ENCODE results near the gene PDHX. TPM values are rescaled to one million over a fixed set of nuclear protein-coding genes. Genes with fewer than 3 reads are reported as not detected.

The PDHX gene
- polyA plus RNA-seq, 3 donors = 9.3 to 19.5 (median 17.5) TPM

DNA sequence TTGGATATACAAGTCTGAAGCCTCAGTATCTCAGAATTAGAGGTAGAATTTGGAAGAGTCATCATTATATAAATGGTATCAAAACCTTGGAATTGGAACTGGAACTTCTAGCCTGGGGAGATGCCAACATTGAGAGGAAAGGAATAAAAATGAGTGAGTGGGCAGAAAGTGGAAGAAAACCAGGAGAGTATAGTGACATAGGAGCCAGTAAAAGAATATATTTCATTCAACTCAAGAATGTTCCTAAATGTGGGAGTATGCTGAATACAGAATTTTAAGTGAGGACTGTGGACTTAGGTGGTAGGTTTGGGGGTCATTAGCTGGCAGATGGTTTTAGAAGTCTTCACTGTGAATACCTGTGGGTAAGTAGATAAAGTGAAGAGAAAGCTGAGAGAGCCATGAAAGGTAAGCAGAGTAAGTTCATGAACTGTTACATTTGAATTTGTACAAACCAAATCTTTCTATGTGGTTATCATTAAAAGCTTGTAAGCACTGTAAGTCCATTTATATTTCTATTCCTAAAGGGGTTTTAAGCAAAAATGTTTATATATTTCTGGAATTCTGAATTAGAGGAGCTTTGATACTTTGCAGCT, 60.2 kb downstream of the PDHX start:
- TF ChIP-seq, protein P1, sequence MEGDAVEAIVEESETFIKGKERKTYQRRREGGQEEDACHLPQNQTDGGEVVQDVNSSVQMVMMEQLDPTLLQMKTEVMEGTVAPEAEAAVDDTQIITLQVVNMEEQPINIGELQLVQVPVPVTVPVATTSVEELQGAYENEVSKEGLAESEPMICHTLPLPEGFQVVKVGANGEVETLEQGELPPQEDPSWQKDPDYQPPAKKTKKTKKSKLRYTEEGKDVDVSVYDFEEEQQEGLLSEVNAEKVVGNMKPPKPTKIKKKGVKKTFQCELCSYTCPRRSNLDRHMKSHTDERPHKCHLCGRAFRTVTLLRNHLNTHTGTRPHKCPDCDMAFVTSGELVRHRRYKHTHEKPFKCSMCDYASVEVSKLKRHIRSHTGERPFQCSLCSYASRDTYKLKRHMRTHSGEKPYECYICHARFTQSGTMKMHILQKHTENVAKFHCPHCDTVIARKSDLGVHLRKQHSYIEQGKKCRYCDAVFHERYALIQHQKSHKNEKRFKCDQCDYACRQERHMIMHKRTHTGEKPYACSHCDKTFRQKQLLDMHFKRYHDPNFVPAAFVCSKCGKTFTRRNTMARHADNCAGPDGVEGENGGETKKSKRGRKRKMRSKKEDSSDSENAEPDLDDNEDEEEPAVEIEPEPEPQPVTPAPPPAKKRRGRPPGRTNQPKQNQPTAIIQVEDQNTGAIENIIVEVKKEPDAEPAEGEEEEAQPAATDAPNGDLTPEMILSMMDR (IDR thresholded peaks at IDR 0.05) = no peak
- no peak overlapping the region for H3K4me3 ChIP-seq (replicated peaks in 1 of 3; ENCODE audit: low read depth in 2 of 3, low read length in 3 of 3)
- intact Hi-C loops (cut with micrococcal nuclease) = no loop called here
- no peak overlapping the region for H3K4me3 Mint-ChIP-seq
- peaks cover 0 to 13% of the 10 kb centered on the region in 2 donors for H3K4me1 ChIP-seq (ENCODE audit: control insufficient read depth in 1 of 2, insufficient read depth in 2 of 2, low read length in 2 of 2)
- peak overlapping the region in 1 of 2 donors; percentile 44 for H3K27ac ChIP-seq (ENCODE audit: low read depth in 1 of 2, low read length in 2 of 2)
- peaks cover 50 to 60% of the 10 kb centered on the region in 2 donors for H3K36me3 Mint-ChIP-seq
- H3K27me3 Mint-ChIP-seq (ENCODE audit: low read depth in 3 of 3) = no peaks in the 10 kb centered on the region
- H2AFZ ChIP-seq (ENCODE audit: insufficient read depth, low read depth, low read length, poor library complexity, severe bottlenecking) = no peak overlapping the region
- H3K9me3 Mint-ChIP-seq = peaks cover 0 to 2% (median 0%) of the 10 kb centered on the region in 7 donors
- H3K79me2 ChIP-seq (ENCODE audit: insufficient read depth, low read length) = no peaks in the 10 kb centered on the region
- H3K9me3 ChIP-seq (replicated peaks in 1 of 2; ENCODE audit: control insufficient read depth in 1 of 2, insufficient read depth in 1 of 2, low read length in 2 of 2) = no peaks in the 10 kb centered on the region
- no peak for DNase-seq
- H3K36me3 ChIP-seq (replicated peaks in 1 of 2; ENCODE audit: control insufficient read depth in 1 of 2, insufficient read depth in 2 of 2, low read length in 2 of 2) = peaks cover 7 to 47% of the 10 kb centered on the region in 2 donors
- no peak overlapping the region for H3K9ac ChIP-seq (ENCODE audit: insufficient read depth, low read length, poor library complexity, severe bottlenecking)
- H3K27ac Mint-ChIP-seq = peak overlapping the region in 1 of 7 donors; percentile 48
- H3K4me1 Mint-ChIP-seq = peaks cover 16% of the 10 kb centered on the region
- H3K27me3 ChIP-seq (ENCODE audit: control insufficient read depth in 2 of 2, insufficient read depth in 2 of 2, low read length in 2 of 2) = no peaks in the 10 kb centered on the region
- H3K4me2 ChIP-seq (replicated peaks; ENCODE audit: extremely low read depth, low read length, poor library complexity, severe bottlenecking) = no peak overlapping the region
- no peaks in the 10 kb centered on the region for H4K20me1 ChIP-seq (ENCODE audit: insufficient read depth, low read length)

DNA sequence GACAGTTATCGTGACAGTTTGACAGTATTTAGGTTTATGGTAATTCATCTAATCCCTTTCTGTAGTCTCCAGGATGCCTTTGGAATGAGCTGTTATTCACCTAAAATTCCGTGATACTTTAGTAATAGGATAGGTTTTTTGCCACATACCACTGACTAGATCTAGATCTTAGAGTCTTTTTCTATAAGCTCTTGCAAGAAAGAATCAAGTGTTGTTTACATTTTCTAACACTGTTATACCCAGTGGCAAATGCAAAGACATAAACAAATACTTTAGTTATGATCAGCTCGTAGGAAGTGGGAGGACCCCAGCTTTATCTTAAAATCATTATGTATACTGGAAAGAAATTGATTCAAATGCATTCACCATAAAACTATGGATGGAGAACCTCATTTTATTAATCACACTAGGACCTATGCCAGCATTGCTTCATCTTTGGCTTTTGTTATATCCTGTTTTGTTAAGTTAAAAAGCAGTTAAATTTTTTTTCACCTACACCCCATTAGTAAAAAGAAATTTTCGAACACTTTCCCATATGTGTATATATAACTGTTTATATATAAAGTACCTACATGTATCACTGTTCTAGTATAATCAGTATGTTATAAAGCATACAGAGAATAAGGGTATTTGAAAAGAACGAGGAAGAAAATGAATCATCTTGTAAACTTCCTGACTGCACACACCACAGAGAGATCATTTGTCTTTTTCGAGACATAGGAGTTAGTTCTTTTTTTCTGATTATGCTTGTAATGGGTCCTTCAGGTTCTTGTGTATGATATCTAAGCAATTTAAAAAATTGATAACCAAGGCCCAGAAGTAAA, 60.9 kb downstream of the PDHX start:
- Histone ChIP-seq H3K36me3 (replicated peaks in 1 of 2; ENCODE audit: control insufficient read depth in 1 of 2, insufficient read depth in 2 of 2, low read length in 2 of 2) (peaks cover 7 to 40% of the 10 kb centered on the region in 2 donors), H3K4me3 (replicated peaks in 1 of 3; ENCODE audit: low read depth in 2 of 3, low read length in 3 of 3) (no peak overlapping the region), H2AFZ (ENCODE audit: insufficient read depth, low read depth, low read length, poor library complexity, severe bottlenecking) (no peak overlapping the region), H3K4me2 (replicated peaks; ENCODE audit: extremely low read depth, low read length, poor library complexity, severe bottlenecking) (no peak overlapping the region), H3K9me3 (replicated peaks in 1 of 2; ENCODE audit: control insufficient read depth in 1 of 2, insufficient read depth in 1 of 2, low read length in 2 of 2) (no peaks in the 10 kb centered on the region), H3K27ac (ENCODE audit: low read depth in 1 of 2, low read length in 2 of 2) (peak overlapping the region in 1 of 2 donors; percentile 44), H3K27me3 (ENCODE audit: control insufficient read depth in 2 of 2, insufficient read depth in 2 of 2, low read length in 2 of 2) (no peaks in the 10 kb centered on the region), H3K9ac (ENCODE audit: insufficient read depth, low read length, poor library complexity, severe bottlenecking) (no peak overlapping the region), H3K4me1 (ENCODE audit: control insufficient read depth in 1 of 2, insufficient read depth in 2 of 2, low read length in 2 of 2) (peaks cover 0 to 13% of the 10 kb centered on the region in 2 donors), H4K20me1 (ENCODE audit: insufficient read depth, low read length) (no peaks in the 10 kb centered on the region), H3K79me2 (ENCODE audit: insufficient read depth, low read length) (no peaks in the 10 kb centered on the region)
- H3K4me3 Mint-ChIP-seq = no peak overlapping the region
- peak in 2 of 3 donors; percentile 13 to 22 for DNase-seq
- H3K27me3 Mint-ChIP-seq (ENCODE audit: low read depth in 3 of 3) = no peaks in the 10 kb centered on the region
- no CpG with 5 or more reads among the region's 6 CpGs for WGBS (ENCODE audit: insufficient coverage)
- intact Hi-C loops (cut with micrococcal nuclease) = no loop called here
- H3K4me1 Mint-ChIP-seq = peaks cover 16% of the 10 kb centered on the region
- H3K9me3 Mint-ChIP-seq = peaks cover 0 to 2% (median 0%) of the 10 kb centered on the region in 7 donors
- peak overlapping the region in 3 of 7 donors; percentile 29 to 59 (median 38) for H3K27ac Mint-ChIP-seq
- peaks cover 49 to 59% of the 10 kb centered on the region in 2 donors for H3K36me3 Mint-ChIP-seq
- TF ChIP-seq, protein P1 (IDR thresholded peaks at IDR 0.05) = no peak
